Measurements from ENCODE around the gene ZBTB8A.

DNA sequence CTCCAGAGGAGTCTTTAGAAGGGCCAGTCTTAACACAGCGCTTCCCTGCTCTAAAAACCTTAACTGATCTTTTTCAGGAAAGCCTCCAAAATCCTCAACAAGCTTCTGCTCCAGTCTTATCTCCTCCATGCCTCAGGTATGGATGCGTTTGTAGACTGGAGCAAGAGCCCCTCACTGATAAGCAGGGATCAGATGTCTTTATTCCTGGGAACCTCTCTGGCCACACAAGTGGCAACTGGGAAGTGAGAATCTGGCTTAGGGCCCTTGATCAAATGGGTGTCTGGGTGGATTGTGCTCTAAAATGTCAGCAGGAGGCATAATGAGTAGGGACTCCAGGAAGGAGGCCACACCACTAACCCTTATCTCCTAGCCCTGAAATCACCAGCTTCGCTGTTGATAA lies 1.4 kb downstream of the ZBTB8A start:
- TF ChIP-seq YY1 (IDR thresholded peaks at IDR 0.05) (no peak), CTCF (IDR thresholded peaks at IDR 0.05; ENCODE audit: low read depth, low read length, missing input control) (no peak), TAF1 (conservative IDR thresholded peaks at IDR 0.05) (no peak), RAD21 (IDR thresholded peaks at IDR 0.05) (no peak), GABPA (IDR thresholded peaks at IDR 0.05 in 1 of 2, conservative IDR thresholded peaks at IDR 0.05 in 1 of 2) (no peak), RXRA (IDR thresholded peaks at IDR 0.05) (no peak), EGR1 (IDR thresholded peaks at IDR 0.05; ENCODE audit: low read depth in 2 of 2) (no peak)
- TF ChIP-seq, protein P1, sequence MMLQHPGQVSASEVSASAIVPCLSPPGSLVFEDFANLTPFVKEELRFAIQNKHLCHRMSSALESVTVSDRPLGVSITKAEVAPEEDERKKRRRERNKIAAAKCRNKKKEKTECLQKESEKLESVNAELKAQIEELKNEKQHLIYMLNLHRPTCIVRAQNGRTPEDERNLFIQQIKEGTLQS (IDR thresholded peaks at IDR 0.05), result no peak
